GM23248 (cell line): ENCODE data around the gene LCLAT1. TPM values are rescaled to one million over a fixed set of nuclear protein-coding genes. Genes with fewer than 3 reads are reported as not detected.

Experiments
- DNase-seq: peaks from one replicate; pipeline ENCODE4 v3.0.0-alpha.2; 2015
- H2AFZ ChIP-seq: fragments of 200-600 bp; sonication (generic); 2 replicates; pipeline ENCODE4 v1.6.1; 2016; ENCODE audit warnings: antibody characterized with exemption
- H3F3A ChIP-seq: fragments of 200-600 bp; sonication (generic); 2 replicates; pipeline ENCODE4 v1.6.1; 2016; ENCODE audit warnings: mild to moderate bottlenecking, antibody characterized with exemption, mixed run types; ENCODE audit not compliant: insufficient read depth
- H3K27ac ChIP-seq: fragments of 200-600 bp; sonication (generic); 2 replicates; pipeline ENCODE4 v1.5.1; 2016; ENCODE audit warnings: mild to moderate bottlenecking
- H3K27me3 ChIP-seq: fragments of 200-600 bp; sonication (generic); replicated peaks from 2 replicates; pipeline ENCODE4 v1.6.1; 2016; ENCODE audit warnings: mild to moderate bottlenecking; ENCODE audit not compliant: insufficient read depth
- H3K36me3 ChIP-seq: fragments of 200-600 bp; sonication (generic); 2 replicates; pipeline ENCODE4 v1.6.1; 2016; ENCODE audit warnings: low read depth, mild to moderate bottlenecking
- H3K4me1 ChIP-seq: fragments of 200-600 bp; sonication (generic); 2 replicates; pipeline ENCODE4 v1.6.1; 2016; ENCODE audit warnings: mild to moderate bottlenecking; ENCODE audit not compliant: insufficient read depth
- H3K4me2 ChIP-seq: fragments of 200-600 bp; sonication (generic); one replicate; pipeline ENCODE4 v1.6.1; 2016; ENCODE audit warnings: mild to moderate bottlenecking; ENCODE audit not compliant: unreplicated experiment
- H3K4me3 ChIP-seq: fragments of 200-600 bp; sonication (generic); 2 replicates; pipeline ENCODE4 v1.5.1; 2016; ENCODE audit warnings: mild to moderate bottlenecking
- H3K79me2 ChIP-seq: fragments of 200-600 bp; sonication (generic); 2 replicates; pipeline ENCODE4 v1.6.1; 2016; ENCODE audit warnings: mild to moderate bottlenecking; ENCODE audit not compliant: insufficient read depth
- H3K9ac ChIP-seq: fragments of 200-600 bp; sonication (generic); 2 replicates; pipeline ENCODE4 v1.6.1; 2016; ENCODE audit warnings: mild to moderate bottlenecking
- H3K9me2 ChIP-seq: fragments of 200-600 bp; sonication (generic); 2 replicates; pipeline ENCODE4 v1.6.1; 2016; ENCODE audit warnings: mixed run types, mild to moderate bottlenecking, moderate library complexity; ENCODE audit not compliant: insufficient read depth
- H3K9me3 ChIP-seq: fragments of 200-600 bp; sonication (generic); one replicate; pipeline ENCODE4 v1.6.1; 2017; ENCODE audit warnings: low read depth
- H4K20me1 ChIP-seq: fragments of 200-600 bp; sonication (generic); 2 replicates; pipeline ENCODE4 v1.6.0; 2016; ENCODE audit not compliant: insufficient read depth
- EZH2 ChIP-seq: fragments of 200-600 bp; sonication (generic); IDR thresholded peaks from 2 replicates; pipeline ENCODE4 v1.6.1; 2018; ENCODE audit warnings: antibody characterized with exemption, mild to moderate bottlenecking; ENCODE audit not compliant: insufficient read depth, poor library complexity, severe bottlenecking
- EZH2phosphoT487 ChIP-seq: fragments of 200-600 bp; sonication (generic); IDR thresholded peaks from 2 replicates; pipeline ENCODE4 v1.6.1; 2018; ENCODE audit warnings: antibody characterized with exemption, moderate library complexity, mild to moderate bottlenecking, low read depth; ENCODE audit not compliant: insufficient read depth
- WGBS, 2 experiments: methylation state at CpG; one replicate each; pipeline ENCODE4 v1.1.6; 2015 to 2017; ENCODE audit warnings: low lambda C conversion rate in 2 of 2, low coverage in 1 of 2; ENCODE audit errors: missing lambda C conversion rate in 2 of 2; 5-methylcytosine and 5-hydroxymethylcytosine counted together
- in situ Hi-C: fragments of 300-500 bp; cut with MboI; formaldehyde crosslinking; loops from 2 replicates; pipeline ENCODE4 v1.15.0; 2020
- polyA plus RNA-seq: library from polyadenylated mRNA; unstranded; fragments of >200 nt; fragmentation: Nextera tagmentation; extraction: Ambion mirVana; gene quantifications from 2 replicates; pipeline ENCODE4 v1.2.1, GENCODE V29; 2016
- small RNA-seq: library from RNA; depleted of rRNA; stranded (forward); fragments of <200 nt; gene quantifications from one replicate; pipeline ENCODE3, GENCODE V24; 2014; ENCODE audit warnings: low read depth, low replicate concordance
- total RNA-seq: library from RNA; depleted of rRNA; stranded (reverse); fragments of >200 nt; shearing (Covaris generic); gene quantifications from 2 replicates; pipeline ENCODE4 v1.2.3, GENCODE V29; 2014; rRNA removed

LCLAT1 gene
- total and polyA plus RNA-seq, 2 experiments from 2014 or later, result 29.7 to 32.3 TPM

DNA sequence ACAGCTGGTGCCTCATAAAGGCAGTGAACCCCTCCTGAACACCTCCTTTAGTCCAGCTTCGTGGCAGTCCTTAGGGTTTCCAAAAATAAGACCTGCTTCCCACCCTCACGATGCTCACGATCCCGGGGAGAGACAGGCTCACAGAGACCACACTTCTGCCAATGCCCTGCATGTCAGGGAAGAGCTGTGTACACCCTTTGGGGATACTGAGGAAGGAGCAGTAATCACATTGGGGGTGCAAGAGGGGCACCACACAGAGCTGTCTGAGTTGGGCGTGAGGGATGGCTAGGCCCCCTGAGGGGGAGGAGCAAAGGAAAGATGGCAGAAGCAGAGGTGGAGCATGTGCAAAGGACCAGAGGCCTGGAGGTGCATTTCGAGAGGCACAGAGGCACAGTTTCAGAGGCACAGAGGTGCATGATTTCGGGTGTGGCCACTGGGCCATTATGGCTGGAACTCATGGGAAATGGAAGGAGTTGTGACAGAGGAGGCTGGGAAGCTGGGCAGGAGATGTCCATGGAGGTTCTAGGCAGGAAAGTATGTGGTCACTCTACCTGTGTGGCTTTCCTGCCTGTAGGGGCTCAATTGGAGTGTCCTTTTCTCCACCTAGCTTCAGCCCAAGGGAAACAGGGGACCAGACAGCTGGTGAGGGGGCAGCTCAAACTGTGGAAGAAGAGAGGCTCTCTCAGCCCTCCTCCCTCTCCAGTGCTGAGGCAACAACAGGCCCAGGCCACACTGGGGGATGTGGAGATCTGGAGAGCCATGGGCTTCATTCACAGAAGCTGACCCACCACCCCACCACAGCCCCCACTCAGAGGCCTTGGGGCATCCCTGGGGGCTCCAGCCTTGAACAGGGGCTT is 244.3 kb downstream of the LCLAT1 start:
- Histone ChIP-seq H3K4me3 (no peak overlapping the region), H3K36me3 (no peaks in the 10 kb centered on the region), H3K4me1 (peaks cover 19% of the 10 kb centered on the region; the same call in 1 of the 2 replicates), H3K27me3 (no peaks in the 10 kb centered on the region), H3K27ac (no peak overlapping the region), H3K9ac (no peak overlapping the region), H2AFZ (no peak overlapping the region), H3K4me2 (no peak overlapping the region), H3K79me2 (no peaks in the 10 kb centered on the region), H3K9me2 (no peaks in the 10 kb centered on the region), H3K9me3 (no peaks in the 10 kb centered on the region), H4K20me1 (no peaks in the 10 kb centered on the region), H3F3A (no peaks in the 10 kb centered on the region)
- no peak for TF ChIP-seq EZH2
- no peak for TF ChIP-seq EZH2phosphoT487
- no peak for DNase-seq
- 84% methylated on average over 7 of the region's 7 CpGs for WGBS, 2 experiments
- in situ Hi-C loops, result no loop called here

DNA sequence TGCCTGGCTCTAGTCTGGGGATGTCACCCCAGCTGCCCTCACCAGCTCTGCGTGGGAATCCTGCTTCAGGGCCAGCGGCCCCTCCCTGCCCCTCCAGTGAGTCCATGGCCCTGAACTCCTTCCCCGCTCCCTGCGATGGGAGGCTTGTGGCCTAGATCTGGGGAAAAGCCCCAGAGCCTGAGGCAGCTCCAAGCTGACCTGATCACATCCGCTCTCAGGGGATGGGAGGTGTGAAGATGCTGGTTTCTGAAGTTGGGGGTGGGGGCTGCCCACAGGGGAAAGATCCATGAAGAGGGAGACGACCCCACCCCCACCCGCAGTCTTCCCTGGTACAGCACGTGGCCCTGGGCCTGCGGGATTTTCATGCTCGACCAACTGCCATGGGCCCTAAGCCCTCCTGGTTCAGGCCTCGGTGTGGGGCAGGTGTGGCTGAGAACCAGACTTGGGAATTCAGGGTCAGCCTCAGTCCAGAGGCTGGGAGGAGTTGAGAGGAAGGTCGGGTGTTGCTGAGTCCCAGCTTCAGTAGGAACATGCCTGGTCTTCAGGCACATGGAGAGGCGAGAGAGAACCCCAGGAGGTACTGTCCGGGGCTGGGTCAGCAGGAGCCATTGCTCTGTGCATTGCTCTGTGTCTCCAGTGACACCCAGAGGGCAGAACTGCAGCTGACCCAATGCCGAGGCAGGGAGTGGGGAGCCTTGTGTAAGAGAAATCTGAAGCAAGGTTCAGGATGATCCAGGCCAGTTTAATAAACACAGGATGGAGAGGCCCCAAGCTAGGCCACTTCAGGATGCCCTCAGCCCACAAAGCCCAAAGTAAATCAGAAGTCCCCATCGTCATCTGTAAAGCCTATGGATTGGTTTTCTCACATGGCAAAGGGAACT is 245.1 kb downstream of the LCLAT1 start:
- no peaks in the 10 kb centered on the region for H3K9me2 ChIP-seq
- no peak overlapping the region for H2AFZ ChIP-seq
- H3F3A ChIP-seq, result no peaks in the 10 kb centered on the region
- no peak overlapping the region for H3K9ac ChIP-seq
- no peaks in the 10 kb centered on the region for H3K79me2 ChIP-seq
- H3K27ac ChIP-seq, result no peak overlapping the region
- no peaks in the 10 kb centered on the region for H3K27me3 ChIP-seq
- in situ Hi-C loops, result no loop called here
- H4K20me1 ChIP-seq, result no peaks in the 10 kb centered on the region
- no peak for TF ChIP-seq EZH2phosphoT487
- no peak for TF ChIP-seq EZH2
- H3K9me3 ChIP-seq, result no peaks in the 10 kb centered on the region
- DNase-seq, result peak; percentile 53
- no peak overlapping the region for H3K4me2 ChIP-seq
- peaks cover 19% of the 10 kb centered on the region; the same call in 1 of the 2 replicates for H3K4me1 ChIP-seq
- no peaks in the 10 kb centered on the region for H3K36me3 ChIP-seq
- WGBS, 2 experiments, result 89 to 90% methylated on average over 12 to 16 of the region's 16 CpGs
- H3K4me3 ChIP-seq, result no peak overlapping the region

DNA sequence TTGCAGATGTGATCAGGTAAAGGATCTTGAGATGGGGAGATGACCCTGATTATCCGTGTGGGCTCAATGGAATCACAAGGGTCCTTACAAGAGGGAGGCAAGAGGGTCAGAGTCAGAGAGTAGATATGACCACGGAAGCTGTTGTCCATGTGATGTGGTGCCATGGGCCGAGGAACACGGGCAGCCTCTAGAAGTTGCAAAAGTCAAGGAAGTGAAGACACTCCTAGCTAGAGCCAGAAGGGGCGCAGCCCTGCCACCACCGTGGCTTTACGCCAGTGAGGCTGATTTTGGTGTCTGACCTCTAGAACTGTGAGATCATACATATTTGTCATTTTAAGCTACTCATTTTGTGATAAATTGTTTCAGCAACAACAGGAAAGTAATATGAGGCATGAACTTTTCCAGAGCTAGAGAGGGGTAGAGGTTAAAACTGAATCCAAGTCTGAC is 245.8 kb downstream of the LCLAT1 start:
- Histone ChIP-seq H3K9ac (no peak overlapping the region), H2AFZ (no peak overlapping the region), H3F3A (no peaks in the 10 kb centered on the region), H3K27me3 (no peaks in the 10 kb centered on the region), H3K36me3 (no peaks in the 10 kb centered on the region), H3K4me3 (no peak overlapping the region), H3K9me2 (no peaks in the 10 kb centered on the region), H3K27ac (no peak overlapping the region), H4K20me1 (no peaks in the 10 kb centered on the region), H3K9me3 (no peaks in the 10 kb centered on the region), H3K4me1 (peaks cover 19% of the 10 kb centered on the region; the same call in 1 of the 2 replicates), H3K79me2 (no peaks in the 10 kb centered on the region), H3K4me2 (no peak overlapping the region)
- WGBS, 2 experiments, result 85 to 90% methylated on average over 7 of the region's 7 CpGs
- TF ChIP-seq EZH2phosphoT487 (no peak), EZH2 (no peak)
- in situ Hi-C loops, result no loop called here
- peak; percentile 18 for DNase-seq

Small RNAs within 50 kb of the gene (small RNA-seq; reads per million reads assigned to genes)
- not detected for gene AC073255.1

Other genes with a start within 250 kb of the LCLAT1 start
- 189 and 285 TPM in 2 replicates for gene LBH, start 215.7 kb upstream of the LCLAT1 start, total RNA-seq
- 155 and 162 TPM in 2 replicates for gene LBH, start 215.7 kb upstream of the LCLAT1 start, polyA plus RNA-seq